Myocyte (in vitro differentiated cells): ENCODE data around the gene MYH9. TPM values are rescaled to one million over a fixed set of nuclear protein-coding genes. Genes with fewer than 3 reads are reported as not detected.
"Not testable (repeated sequence)": the region's sequence is repeated elsewhere in the genome, so short reads cannot be mapped to it uniquely, and the experiment has no call there.

Experiments
- DNase-seq: peaks from one replicate; pipeline ENCODE4 v3.0.0-alpha.2; 2012; ENCODE audit warnings: low read depth
- total RNA-seq: library from RNA; depleted of rRNA; stranded (reverse); fragments of >200 nt; gene quantifications from 2 replicates; pipeline ENCODE4 v1.2.3, GENCODE V29; 2014

MYH9 gene
- total RNA-seq, 1 donor from 2014 or later = 242 TPM

DNA sequence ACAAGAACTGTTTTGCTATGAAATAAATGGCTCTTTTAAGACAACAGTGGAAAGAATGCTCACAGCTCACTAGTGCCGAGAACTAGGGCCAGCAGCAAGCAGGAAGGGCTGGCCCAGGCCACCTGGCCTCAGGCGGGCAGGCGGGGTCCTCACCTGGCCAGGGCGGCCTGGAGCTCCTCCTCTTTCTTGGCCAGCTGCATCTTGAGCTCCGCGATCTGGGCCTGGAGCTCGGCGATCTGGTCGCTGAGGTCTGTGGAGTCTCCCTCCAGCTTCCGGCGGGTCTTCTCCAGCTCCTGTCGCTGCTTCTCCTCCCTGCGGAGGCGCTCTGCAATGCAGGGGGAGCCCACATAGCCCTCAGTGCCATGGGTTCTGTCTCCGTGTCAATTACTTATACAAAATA is 91.1 kb downstream of the MYH9 start:
- DNase-seq = no peak

DNA sequence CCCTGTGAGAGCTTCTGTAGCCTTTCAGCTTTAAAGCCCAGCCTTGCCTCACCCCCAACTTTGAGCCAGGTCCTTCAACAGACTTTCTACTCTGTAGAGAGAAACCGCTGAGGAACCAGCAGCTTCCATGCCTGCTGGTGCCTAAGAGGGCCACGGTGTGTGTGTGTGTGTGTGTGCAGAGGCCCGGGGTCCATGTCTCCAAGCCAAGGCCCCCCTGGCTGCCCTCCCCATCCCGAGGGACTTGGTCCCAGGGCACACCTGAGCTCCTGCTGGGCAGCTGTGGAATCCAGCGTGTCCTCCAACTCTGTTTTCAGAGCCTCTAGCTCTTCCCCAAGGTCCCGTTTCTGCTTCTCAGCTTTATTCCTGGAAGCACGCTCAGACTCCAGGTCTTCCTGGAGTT is 92.5 kb downstream of the MYH9 start:
- no peak for DNase-seq

DNA sequence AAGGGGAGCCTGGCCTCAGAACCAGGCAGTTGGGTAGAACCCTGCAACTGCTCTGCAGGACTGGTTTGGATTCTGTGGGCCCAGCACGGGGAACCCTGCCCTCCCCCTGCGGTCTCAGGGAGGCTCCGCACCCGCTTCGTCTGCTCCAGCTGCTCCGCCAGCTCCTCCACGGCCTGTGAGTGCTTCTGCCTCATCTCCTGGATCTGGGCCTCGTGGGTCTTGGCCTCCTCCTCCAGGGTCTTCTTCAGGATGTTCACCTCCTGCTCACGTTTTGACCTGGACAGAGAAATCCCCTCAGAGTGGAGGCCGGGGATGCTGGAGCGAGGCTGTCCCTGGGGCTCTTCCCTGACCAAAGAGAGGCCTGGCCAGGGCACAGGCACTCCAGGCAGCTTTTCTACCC is 93.0 kb downstream of the MYH9 start:
- DNase-seq = no peak

DNA sequence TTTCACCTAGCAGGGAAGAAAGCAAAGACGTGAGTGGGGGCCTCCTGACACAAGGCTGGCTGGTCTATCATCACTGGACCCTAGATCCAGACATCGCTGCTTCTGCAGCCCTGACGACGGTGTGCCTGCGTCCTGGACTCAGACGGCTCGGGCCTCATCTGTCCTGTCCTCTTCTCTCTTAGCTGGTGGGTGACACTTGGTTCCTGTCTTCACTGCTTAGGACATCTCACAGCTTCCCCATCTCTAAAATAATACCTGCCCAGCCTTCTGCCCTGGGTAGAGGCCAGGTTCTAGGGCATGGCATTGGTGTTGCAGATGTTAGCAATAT is 93.5 kb downstream of the MYH9 start:
- DNase-seq = no peak

DNA sequence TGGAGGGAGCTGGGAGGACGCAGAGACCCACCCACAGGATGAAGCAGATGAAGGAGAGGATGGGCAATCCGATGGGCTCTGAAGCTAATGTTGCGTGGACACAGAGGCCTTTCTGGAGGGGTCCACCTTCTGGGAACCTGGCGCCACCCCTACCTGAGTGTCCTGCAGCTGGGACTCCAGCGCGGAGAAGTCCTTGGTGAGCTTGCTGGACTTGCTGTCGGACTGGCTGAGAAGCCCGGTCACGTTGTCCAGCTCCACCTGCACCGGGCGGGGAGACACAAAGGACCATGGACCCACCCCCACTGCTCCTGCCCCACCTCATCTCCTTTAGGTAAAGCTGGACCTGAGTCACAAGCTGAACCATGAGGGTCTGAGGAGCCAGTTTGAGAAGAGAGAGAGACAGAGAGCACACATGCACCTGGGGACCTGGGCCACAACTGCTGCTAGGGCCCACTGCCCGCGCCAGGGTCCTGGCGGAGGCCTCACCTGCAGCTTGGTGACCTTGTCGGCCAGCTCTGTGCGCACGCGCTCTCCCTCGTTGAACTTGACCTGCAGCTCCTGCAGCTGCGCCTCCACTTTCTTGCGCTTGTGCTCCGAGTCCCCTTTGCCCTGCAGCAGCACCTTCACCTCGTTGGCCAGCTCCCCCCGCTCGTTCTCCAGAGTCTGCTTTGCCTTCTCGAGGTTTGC is 94.0 kb downstream of the MYH9 start:
- DNase-seq = no peak

DNA sequence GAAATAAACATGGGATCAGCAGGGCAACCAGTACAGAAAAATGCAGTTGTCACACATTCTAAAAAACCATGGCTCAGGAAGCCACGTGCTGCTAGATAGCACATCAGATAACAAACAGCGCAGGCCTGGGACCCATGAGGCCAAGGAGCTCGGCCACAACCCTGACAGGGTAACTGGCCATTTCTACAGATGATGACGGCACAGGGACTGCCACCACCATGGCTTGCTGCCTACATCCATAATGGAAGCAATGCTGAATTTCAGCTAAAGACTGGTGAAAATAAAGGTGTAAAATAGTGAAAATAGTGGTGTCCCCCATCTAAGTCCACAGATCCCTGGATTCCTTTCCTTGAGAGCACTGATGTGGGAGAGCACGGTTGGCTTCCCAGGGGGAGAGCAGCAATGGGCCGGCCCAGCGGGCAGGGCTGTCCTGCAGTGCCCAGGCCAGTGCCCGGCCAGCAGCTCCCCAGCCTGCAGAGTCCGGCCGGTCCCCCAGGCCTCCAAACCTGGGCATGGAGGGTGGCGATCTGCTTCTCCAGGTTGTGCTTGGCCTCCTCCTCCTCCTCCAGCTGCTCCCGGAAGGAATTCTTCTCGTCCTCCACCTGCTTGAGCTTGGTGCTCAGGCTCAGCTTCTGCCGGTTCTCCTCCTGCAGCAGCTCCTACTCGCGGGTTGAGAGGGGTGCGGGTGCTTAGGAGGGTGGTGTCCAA is 94.8 kb downstream of the MYH9 start:
- no peak for DNase-seq

DNA sequence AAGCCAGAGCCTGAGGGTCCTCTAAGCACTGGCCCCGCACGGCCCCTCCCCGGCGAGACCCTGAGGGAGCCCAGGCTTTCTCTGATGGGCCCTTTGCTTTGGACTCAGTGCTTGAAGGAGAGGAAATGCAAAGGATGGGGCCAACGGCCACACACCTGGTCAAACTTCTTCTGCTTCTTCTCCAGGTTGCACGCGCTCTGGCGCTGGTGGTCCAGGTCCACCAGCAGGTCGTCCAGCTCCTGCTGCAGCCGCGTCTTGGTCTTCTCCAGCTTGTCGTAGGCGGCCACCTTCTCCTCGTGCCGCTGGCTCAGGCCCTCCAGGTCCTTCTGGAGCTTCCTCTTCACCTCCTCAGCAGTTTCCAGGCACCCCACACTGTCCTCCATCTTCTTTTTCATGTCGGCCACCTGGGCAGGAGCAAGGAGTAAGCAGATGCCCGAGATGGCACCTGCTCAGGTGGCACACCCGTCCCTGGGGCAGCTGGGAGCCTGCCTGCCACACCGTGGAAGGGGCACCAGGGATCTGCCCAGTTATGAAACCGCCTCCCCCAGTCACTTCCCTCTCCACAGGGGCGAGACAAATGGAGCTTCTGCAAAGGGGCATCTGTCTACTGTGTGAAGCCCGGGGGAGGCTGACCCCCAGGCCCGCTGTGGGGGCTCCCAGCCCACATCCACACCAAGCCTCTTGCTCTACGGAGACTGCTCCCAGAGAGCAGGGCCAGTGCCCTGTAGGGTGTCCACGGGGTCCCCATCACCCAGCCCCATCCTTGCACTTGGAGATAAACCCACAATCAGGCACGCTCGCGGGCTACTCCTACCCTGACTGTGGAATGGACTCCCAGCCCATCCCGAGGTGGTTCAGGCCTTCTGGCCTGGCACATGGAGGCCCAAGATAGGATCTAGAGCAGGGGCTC is 95.7 kb downstream of the MYH9 start:
- DNase-seq = no peak

DNA sequence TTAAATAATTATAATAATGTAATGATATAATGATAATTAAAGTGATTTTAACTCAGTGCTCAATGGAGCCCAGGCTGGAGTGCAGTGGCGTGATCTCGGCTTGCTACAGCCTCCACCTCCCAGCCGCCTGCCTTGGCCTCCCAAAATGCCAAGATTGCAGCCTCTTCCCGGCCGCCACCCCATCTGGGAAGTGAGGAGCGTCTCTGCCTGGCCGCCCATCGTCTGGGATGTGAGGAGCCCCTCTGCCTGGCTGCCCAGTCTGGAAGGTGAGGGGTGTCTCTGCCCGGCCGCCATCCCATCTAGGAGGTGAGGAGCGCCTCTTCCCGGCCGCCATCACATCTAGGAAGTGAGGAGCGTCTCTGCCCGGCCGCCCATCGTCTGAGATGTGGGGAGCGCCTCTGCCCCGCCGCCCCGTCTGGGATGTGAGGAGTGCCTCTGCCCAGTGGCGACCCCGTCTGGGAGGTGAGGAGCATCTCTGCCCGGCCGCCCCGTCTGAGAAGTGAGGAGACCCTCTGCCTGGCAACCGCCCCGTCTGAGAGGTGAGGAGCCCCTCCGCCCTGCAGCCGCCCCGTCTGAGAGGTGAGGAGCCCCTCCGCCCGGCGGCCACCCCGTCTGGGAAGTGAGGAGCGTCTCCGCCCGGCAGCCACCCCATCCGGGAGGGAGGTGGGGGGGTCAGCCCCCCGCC is 97.2 kb downstream of the MYH9 start:
- DNase-seq = not testable (repeated sequence)

DNA sequence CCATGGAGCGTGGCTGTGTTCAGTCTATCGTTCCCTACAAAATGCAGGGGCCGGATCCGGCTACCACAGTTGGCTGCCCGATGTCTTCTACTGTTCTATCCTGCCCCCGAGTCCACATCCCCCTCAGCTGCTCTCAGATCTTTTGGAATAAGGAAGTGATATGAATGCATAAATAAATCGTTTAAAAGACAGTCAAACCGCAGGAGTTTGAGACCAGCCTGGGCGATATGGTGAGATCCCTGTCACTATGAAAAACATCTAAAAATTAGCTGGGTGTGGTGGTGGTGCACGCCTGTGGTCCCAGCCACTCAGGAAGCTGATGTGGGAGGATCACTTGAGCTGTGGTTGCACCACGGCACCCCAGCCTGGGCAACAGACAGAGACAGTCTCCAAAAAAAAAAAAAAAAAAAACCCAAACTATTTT is 97.8 kb downstream of the MYH9 start:
- not testable (repeated sequence) for DNase-seq

DNA sequence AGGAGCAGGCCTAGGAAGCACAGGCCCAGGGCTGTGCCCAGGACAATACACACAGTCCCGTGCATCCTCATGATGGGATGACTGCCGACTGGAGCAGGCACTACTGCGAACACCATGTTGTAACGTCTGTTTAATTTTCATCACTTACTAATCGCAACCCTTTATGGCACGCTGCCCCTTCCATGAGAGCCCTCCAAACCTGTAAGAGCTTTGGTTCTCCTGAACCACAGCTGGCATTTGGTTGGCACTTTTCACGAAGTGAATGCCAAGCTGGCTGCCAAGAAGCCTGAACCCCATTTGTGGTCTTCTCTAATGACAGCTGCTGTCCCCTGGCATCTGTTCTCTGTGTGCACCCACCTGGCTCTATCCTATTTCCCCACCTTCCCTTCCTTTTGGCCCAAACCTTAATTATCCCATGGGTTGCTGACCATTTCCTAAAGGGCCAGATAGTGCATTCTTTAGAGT is 98.3 kb downstream of the MYH9 start:
- peak; percentile 81 for DNase-seq

DNA sequence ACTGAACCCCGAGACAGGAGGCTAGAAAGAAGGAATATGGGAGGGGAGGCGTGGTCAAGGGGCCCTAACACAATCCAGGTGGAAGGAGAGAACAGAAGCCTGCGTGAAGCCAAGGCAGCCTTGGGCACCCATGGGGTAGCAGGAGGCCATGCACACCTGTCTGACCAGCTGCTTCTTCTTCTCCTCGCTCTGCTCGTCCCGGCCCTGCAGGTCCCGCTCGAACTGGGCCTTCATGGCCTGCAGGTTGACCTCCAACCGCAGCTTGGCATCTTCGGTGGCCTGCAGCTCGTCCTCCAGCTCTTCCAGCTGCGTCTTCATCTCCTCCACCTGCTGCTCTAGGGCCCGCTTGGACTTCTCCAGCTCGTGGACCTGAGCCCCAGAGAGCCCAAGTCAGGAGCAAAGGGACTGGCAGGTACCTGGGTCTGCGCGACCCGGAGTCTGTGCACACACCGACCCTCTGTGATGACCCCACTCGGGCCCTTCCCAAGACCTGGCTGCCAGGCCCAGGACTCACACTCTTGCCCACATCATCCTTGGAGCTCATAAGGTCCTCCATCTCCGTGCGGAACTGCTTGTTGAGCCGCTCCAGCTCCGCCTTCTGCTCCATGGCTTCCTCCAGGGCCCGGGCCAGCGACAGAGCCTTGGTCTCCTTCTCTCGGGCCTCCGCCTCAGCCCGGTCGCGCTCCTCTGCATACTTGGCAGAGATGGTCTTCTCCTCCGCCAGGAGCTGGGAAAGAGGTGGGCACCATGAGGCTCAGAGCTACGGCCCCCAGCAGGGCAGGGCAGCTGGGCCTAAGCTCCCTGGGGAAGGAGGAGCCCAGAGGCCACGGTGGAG is 99.0 kb downstream of the MYH9 start:
- DNase-seq = no peak

DNA sequence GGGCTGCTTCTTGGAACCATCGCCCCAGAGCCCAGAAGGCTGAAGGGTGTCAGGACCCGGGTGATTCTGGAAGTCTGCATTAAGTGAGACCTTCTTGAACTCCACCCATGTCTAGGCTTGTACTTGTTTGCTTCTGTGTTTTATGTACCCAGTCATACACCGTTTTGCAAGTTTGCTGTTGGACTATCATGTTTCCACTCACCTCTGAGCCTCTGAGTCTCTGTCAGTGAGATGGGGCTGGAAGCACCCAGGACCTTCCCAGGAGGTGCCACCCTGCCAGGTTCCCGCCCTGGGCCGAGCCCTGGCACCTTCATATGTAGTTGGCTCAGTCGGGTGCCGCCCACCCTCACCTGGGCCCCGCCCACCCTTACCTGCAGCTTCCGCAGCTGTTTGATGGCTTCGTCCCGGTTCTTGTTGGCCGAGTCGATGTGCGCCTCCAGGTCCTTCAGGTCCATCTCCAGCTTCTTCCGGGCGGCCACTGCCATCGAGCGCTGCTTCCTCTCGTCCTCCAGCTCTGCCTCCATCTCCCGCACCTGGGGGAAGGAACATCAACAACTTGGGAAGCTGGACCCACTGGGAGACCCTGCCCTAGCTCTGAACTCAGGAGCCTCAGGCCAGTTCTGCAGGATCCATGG is 99.8 kb downstream of the MYH9 start:
- DNase-seq = no peak

DNA sequence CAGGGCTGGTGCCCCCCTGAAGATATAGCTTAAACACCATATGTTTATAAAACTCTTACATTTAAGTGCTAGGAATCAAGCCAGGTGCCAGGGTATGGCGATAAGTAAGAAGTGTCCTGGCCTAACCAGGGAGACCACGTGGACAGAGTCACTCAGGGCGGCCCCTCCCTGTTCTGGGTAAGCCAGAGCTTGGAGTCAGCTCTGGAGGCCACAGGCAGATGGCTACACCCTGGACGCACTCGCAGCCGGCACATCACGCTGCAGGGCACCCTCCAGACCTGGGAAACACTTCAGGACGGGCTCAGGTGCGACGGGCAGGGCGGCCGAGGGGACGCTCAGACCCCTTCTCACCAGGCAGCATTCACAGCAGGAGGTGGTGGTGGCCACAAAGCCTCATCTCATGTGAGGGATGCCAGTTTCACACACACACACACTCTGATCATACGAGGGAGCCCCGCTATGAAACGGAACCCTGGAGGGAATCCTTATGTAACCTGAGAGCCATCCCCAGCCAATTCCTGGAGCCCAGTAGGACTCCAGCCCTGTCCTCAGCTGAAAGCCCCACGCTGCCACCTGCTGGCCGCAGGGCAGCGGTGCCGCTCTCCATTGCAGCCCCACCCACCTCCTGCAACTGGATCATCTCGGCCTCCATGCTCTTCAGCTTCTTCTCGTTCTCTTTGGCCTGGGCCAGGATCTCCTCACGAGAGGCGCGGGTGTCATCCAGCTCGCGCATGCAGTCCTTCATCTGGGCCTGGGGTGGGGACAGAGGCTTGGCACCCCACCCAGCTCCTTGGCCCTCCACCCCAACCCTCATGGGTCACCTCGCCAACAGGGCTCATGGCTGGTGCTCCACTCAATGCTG is 101.4 kb downstream of the MYH9 start:
- DNase-seq = peak; percentile 68

DNA sequence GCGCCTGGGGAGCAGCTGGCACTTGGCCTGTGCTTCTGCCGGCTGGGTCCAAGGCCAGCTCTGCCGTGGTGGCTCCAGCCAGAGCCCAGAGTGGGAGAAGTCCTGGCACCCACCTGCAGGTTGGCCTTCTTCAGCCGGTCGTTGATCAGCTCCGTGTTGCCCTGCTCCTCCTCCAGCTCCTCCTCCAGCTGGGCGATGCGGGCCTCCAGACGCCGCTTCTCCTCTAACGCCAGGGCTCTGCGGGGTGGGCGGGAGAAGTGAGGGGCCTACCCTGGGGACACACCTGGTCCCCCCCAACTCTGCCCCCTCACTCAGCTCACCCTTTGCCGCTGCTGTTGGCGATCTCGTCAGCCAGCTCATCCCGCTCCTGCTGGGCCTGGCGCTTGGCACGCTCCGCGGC is 102.2 kb downstream of the MYH9 start:
- DNase-seq = no peak

DNA sequence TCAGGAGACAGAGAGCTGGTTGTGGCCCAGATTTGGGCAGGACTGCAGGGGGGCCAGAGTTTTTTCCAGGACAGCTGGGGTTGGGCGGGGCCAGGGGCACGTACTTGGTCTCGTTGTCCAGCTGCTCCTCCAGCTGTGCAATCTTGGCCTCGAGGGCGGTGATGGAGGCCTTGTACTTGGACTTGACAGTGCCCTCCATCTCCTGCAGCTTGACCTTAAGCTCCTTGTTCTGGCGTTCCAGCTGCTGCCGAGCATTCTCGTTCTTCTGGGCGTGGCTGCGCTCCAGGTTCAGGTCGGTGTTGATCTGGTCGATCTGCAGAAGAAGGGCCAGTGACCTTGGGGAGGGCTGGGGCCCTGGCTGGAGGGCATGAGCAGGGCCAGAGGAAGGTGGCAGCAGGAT is 102.8 kb downstream of the MYH9 start:
- no peak for DNase-seq

DNA sequence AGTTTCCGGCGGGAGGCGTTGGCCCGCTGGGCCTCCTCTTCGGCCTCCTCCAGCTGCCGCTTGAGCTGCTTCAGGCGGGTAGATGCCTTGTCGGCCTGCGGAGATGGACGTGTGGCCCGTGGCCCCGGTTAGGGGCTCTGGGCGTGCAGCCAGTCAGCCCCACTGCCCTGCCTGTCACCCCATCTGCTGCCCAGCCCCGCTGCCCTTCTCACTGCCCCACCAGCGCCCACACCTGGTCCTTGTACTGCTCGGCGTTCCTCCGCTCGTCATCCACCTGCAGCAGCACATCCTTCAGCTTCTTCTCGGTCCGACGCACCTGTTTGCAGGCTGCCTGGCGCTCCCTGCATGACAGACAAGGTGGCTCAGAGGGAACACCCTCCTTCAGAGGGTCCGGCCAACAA is 103.6 kb downstream of the MYH9 start:
- DNase-seq = no peak

DNA sequence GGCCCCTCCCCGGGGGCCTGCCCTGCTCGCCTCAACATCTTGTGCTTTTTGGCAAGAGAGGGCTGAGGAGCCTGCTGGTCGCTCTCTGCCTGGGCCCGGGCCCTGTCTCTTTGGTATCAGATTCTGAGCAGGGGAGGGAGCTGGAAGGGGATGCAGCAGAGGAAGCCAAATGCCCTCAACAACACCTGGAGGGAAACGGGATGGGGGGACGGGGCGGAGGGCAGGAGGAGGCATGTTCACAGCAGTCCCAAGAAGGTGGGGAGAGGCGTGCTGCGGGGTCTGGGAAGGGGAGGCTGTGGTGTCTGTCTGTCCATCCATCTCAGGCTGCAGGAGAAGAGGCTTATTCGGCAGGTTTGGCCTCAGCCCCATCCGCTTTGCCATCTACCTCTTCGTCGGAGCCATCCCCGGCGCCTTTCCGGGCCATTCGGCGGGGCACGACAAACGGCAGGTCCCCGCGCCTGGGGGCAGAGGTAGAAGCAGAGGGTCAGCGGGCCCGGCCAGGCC is 105.4 kb downstream of the MYH9 start:
- no peak for DNase-seq

DNA sequence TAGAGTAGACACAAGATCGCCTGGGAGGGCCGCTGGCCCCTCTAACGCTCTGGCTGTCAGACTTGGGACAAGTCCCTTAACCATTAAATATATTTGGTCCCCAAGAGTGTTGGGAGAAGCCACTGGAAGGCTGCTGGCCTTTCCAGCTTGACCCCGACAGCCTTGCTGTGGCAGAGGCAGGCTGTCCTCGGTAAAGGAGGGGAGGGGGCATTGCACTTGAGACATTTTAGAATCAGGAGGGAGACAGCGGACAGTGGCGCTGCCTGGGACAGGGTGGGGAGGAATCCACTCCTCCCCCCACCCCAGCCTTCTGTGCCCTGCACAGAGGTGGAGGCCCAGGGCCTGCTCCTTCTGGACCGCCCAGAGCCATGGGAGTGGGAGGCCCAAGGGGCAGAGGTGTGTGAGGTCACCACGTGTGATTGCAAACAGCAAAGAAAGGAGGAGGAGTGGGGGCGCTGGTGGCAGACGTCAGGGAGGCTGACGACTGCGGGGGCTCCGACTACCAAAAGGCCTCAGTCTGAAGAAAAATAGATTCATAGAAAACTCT is 105.9 kb downstream of the MYH9 start:
- no peak for DNase-seq

DNA sequence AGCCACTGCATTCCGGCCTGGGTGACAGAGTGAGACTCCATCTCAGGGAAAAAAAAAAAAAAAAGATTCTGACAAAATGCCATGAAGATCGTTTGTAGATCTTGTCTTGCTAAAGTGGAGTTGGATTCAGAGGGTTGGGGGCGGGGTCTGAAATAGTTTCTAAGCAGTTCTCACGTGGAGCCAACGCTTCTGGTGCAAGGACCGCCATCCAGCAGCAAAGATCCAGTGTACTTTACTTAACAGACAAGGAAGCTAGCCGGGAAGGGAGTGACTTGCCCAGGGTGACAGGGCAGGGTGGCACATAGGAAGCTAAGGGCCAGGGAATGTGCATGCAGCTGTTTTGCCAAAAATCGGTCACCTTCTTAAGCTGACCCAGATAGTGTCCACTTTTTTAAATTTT is 107.4 kb downstream of the MYH9 start:
- no peak for DNase-seq
